Fibroblast of skin of left biceps (primary cell): ENCODE measurements around the gene COG5.
"Not testable (repeated sequence)": the region's sequence is repeated elsewhere in the genome, so short reads cannot be mapped to it uniquely, and the experiment has no call there.

Experiments used
- DNase-seq, 2 experiments: peaks; one replicate each; pipeline ENCODE4 v3.0.0-alpha.2; 2013; ENCODE audit warnings: low read depth in 2 of 2

The COG5 gene

DNA sequence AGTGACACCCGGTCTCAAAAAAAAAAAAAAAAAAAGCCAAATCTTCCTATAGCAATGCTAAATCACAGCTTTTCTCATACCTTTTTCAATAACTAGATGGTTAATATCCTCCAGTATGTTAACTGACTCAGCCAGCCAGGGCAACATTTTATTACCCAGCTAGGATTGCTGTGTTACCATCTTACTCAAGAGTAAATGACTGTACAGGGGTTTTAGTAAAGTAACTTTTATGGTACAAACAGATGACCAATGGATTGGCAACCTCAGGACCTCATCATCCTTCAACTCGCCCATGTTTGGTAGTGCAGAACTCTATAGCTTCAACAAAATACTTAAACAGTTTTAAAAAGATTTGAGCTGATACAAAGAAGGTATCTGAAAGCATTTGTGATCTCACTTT, 335.4 kb downstream of the COG5 start:
- no peak for DNase-seq

DNA sequence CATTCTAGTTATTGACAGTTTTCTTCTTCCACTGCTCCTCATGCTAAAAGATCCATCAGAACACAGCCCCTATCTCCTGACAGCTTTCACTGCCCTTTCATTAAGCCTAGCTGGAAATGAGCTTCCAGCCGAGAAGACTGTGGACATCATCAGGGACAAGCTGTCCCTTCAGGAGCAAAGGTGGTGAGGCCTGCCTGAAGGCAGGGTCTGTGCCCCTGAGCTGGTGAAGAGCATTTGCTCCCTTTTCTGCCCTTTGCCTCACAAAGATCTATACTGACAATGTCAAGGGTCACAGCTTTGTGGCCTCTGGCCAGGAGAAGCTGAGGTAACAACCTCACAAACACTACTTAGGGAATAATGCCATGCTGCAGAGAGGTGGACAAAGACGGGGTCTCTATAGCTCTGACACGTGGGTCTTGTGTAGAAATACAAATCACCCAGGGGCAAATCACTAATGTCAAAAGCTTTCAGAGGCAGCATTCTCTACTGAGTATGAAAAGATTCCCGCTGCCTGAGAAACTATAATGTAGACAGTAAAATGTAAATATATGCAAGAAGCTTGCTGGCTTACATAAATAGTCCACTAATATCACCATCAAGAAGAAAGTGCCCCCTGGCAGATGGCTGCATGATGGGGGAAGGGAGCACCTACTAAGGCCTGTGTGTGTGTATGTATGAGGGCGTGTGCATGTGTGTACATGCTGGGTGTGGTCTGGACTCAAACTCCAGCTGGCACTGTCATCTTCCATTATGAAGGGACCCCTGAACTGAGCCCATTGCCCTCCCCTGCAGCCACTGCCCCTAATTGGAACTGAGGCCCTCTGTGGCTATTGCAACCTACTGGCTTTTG, 339.1 kb downstream of the COG5 start:
- no peak for DNase-seq

DNA sequence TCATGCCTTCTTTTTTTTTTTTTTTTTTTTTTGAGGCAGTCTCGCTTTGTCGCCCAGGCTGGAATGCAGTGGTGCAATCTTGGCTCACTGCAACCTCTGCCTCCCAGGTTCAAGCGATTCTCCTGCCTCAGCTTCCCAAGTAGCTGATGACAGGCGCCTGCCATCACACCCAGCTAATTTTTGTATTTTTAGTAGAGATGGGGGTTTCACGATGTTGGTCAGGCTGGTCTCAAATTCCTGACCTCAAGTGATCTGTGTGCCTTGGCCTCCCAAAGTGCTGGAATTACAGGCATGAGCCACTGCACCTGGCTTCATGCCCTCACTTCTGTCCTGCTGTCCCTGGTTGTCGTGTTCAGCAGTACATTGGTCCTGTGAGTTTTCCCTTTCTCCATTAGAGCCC, 342.9 kb downstream of the COG5 start:
- DNase-seq = not testable (repeated sequence)

DNA sequence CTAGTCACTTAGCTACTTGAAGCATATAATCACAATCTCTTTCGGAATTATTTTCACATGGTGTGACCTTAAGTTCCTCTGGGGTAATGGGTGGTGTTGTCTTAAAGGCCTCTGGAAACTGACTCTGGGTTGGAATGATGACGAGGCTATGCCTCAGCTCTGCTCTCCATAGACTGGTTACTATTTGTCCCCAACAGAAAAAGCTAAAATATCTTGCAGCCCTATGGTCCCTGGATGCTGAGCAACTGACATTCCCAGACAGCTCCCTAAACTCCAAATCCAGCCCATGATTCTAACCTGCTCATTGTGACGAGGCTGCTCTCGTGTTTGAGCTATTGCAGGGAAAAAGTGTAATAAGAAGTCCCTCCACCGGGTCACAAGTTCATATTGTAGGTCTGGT, 343.4 kb downstream of the COG5 start:
- DNase-seq = no peak

DNA sequence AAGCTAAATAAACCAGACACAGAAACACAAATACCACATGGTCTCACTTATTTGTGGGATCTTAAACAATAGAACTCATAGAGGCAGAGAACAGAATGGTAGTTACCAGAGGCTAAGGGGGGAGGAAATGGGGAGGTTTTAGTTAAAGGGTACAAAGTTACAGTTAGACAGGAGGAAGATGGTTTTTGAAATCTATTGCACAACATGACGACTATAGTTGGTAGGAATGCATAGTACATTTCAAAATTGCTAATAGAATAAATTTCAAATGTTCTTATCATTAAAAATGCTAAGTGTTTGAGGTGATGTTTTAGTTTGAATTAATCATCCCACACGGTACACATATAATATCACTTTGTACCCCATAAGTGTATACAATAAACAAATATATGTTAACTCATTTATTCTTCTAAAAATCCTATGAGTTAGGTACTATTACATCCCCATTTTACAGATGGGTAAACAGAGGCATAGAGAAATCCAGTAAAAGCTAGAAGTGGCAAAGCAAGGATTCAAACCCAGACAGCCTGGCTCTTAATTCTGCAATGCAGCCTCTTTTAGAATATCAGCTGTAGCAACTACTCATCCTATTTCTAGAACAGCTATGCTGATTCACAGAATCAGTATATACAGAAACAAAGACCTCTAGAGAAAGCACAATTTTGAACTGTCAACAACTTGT, 344.0 kb downstream of the COG5 start:
- DNase-seq = no peak

DNA sequence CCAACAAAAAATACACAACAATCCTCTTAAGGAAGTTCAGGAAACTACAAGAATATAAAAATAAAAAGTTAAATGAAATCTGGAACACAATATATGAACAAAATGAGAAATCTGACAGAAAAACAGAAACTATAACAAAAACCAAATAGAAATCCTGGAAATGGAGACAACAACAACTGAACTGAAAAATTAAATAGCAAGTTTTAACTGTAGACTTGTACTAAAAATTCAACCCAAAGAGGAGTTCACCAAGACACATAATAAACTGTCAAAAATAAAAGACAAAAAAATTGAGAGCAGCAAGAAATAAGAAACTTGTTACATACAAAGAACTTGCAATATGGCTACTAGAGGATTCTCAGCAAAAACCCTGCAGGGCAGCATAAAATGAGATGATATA, 349.8 kb downstream of the COG5 start:
- no peak for DNase-seq

GRCh38 chr7:107213193-107213788, 350.4 kb downstream of the COG5 start:
- no peak for DNase-seq

DNA sequence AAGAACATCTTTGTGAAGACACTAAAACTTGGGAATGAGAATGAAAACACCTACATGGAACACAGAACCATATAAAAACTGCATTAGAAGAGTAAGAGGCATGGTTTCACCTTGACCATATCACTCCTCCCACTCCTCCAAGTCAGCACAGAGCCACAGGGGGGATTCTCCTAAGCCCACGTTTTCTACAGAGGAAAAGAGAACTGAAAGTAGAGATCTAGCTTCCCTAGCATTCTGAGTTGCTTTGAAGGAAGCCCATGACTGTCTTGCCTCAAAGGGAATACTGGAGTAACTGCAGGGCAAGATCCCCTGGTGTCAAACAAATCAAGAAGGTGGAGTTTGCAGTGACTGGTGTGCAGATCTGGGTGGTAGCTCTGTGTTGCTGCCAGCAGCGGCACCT, 351.0 kb downstream of the COG5 start:
- DNase-seq = no peak

GRCh38 chr7:107210400-107210799, 353.3 kb downstream of the COG5 start:
- no peak for DNase-seq

- no peak for DNase-seq
These were observed 354.2 kb downstream of the COG5 start for GRCh38 chr7:107209565-107209964.

- no peak for DNase-seq
These were observed 355.2 kb downstream of the COG5 start for GRCh38 chr7:107208563-107208962.

DNA sequence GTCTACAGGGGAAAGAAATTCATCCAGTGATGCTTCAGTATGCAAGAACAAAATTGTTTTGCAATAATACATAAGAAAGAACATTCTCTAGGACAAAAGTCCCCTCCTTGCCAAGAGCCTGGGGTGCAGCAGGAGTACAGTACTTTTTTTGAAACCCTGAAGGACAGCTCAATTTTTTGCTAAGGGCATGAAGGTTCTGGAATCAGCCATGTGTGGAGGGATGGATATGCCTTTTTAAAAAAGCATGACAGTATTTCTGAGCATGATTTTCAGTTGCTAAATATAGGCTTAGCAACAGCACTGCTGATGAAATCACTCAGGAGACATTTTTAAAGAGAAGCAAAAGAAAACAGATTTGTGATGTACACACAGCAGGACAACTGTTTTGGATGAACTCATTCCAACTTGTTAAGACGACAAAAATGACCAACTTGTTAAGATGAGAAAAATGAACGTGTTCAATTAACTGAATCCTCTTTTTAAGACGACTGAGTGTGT, 355.6 kb downstream of the COG5 start:
- DNase-seq = no peak

- no peak for DNase-seq
These were observed 356.3 kb downstream of the COG5 start for GRCh38 chr7:107207459-107207858.

DNA sequence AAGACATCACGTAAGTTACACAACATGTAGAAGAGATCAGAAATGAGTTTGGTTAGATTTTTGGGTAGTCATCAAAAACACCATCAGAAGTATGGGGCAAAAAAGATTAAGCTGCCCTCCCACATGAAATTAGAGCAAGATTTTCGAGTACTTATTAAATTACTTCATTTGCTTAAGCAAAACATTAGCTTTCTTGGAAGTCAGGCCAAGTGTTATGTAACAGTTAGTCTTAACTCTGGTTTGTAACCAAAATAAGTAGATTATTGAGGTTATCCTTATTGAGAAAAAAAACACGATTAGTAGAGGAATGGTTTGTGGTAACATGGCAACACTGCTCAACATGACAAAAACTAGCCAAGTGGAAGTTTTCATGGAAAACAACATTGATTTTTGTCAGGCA, 357.0 kb downstream of the COG5 start:
- no peak for DNase-seq

- DNase-seq = no peak
These were observed 357.6 kb downstream of the COG5 start for GRCh38 chr7:107206136-107206535.

GRCh38 chr7:107203607-107204006, 360.1 kb downstream of the COG5 start:
- no peak for DNase-seq

DNA sequence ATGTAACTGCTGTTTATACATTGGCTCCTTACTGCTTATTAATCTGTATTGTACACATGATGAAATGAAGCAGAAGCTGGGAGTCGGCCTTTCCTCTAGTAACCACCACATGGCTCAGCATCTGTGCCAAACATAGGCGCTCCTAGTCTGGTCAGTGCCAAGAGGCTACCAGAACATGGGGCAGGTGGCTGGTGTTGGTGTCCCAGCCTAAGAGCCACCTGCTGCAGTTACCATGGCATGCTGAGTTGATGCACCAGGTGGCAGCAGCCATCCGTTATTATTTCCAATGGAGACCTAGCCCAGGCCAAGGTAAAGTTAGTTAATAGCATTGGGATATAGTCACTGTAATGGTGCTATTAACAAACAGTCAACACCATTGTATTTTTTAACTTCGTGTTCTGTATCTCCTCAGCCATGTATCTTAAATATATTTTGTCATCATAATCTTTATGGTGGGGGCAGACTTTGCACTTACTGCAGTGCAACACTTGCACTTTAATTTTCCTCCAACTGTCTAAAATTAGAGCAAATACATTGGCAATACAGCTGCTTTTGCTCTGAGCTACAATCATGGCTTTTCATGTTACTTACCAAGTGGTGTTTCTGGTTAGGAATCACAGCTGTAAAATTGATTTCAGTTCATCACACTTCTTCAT, 361.8 kb downstream of the COG5 start:
- no peak for DNase-seq

- no peak for DNase-seq
These were observed 366.7 kb downstream of the COG5 start for GRCh38 chr7:107196834-107197610.

GRCh38 chr7:107194052-107194451, 369.7 kb downstream of the COG5 start:
- DNase-seq = no peak

- DNase-seq = no peak
These were observed 373.6 kb downstream of the COG5 start for GRCh38 chr7:107190090-107190489.

GRCh38 chr7:107187774-107188173, 375.9 kb downstream of the COG5 start:
- DNase-seq = no peak
